Iris pigment epithelial cell (primary cell): ENCODE measurements around the gene SNX32.

Source experiments
- DNase-seq: peaks from one replicate; pipeline ENCODE4 v3.0.0-alpha.2; 2011; ENCODE audit warnings: low read depth

SNX32 gene

DNA sequence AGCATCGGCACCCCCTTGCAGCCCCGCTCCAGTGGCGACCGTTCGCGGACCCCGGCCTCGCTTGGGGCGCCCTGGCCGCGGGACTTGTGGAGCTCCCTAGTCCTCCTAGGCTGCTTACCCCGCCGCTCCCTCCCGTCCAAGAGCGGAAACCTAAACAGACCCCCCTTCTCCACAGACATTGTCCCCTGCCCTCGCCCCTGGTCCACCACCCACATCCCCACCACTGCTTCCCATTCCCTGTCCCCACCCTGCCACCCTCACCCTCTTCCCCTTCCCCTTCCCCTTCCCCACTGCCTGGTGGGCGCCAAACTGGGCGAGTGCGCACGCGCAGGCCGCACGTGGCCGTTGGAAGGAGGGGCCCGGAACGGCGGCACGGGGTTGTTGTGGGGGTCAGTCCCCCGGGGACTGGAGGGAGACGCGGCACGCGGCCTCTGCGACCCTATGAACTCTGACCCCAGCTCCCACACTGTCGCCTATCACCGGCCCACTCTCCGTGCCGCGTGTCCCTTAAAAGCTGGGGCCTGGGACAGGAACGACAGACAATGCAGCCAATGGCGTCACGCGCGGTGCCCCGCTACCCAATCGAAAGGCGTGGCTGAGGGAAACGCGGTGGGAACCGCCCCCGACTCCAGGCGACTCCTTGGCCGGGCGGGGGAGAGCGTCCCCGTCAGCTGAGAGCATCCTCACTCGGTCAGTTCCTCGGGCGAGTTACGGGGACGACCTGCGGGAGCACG, at the start of gene SNX32:
Gene SNX32 (plus strand): TSS at position 667 of the 734 bp plus-strand sequence. CDS start 103 bp downstream, outside the sequence.
- DNase-seq, result peak; percentile 90

DNA sequence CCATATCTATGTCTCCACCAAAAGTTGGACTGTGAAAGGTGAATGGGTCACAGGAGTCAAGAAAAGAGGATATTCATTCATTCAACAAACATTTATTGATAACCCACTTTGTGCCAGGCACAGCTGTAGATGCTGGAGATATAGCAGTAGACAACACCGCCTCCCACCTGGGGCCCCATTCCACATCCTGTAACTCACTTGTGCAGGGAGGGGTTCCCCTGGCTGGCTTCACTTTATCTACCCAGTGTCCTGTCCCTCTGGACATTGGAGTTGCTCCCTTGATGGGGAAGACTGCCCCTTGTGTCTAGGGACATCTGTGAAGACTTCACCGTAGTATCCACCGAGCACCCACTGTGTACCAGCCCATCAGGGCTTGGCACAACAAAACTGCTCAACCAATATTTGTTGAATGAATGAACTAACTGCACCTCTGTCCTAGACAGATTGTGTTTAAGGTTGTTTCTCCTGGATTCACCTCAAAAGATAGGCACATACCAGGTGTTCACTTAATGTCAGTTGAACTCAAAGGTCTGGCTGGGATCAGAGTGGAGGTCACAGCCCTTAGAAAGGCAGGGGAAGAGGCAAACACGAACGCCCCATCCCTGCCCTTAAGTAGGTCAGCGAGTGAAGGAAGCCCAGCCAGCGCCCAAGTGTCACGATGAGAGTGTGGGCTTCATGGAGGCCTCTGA, 48.3 kb upstream of the SNX32 start:
- DNase-seq, result no peak

DNA sequence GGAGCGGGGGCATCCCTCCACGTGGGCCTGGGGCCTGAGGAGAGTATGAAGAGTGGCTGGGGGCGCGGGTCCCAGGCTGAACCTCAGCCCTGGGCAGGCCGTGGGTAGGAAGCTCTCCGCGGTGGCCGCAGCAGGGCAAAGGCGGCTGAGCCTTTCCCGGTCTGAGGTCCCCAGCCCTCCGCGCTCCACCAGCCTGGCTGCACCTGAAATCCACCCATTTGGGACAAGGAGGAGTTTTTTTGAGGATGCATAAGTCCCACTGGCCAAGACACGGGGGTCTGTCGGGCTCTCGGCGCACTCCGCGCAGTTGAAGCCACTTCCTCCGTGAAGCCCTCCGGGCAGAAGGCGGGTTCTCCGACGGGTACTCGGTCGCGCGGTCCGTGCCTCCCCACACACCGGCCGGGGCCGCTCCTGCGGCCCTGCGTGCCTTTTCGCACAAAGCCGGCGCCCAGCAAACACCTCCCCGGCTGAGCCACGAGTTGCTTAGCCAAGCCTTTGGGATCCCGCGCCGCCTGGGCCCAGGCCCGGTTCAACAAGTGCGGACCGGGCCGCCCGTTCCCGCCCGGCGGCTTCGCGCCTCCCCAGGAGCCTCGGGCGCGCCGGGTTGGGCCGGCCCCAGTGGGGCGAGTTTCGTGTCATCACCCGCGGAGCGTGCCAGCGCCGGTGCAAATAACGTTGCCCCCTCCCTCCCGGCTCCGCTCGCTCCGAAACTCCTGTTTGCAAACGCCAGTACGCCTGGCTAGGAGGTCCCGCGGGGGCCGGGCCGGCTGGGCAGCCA, 47.6 kb upstream of the SNX32 start:
- DNase-seq, result no peak

DNA sequence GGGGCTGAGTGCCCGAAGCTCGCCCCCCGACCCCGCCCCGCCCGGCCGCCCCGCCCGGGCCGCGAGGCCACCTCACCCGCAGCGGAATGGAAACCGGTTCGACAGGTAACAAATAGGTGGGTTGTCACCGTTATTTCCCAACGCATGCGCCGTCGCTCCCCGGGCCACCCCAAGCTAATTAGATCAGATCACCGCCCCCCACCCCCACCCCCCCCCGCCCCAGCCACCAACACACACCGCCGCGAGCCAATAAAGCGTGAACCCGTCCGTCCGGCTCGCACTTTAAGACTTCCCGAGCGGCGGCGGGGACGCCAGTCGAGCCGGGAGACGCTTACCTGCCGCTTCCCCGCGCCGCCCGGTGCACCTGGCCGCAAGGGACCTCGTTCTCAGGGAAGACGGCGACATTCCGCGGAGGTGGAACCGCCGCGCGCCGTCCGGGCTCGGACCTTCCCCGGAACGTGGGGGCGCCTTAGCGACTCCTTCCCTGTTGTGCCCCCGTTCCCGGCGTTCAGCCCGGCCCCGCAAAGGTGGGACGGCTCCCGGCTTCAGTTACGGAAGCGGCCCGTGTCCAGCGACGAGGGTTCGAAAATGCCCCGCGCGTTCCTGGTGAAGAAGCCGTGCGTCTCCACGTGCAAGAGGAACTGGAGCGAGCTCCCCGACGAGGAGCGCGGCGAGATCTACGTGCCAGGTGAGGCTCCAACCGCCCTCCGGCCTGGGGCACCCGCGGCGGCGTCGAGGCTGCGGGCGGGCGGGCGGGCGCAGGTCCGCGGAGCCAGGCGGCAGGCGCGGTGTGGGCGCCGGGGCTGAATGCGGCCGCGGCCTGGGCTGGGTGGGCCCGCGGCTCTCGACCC, 46.8 kb upstream of the SNX32 start, which contains the start of gene OVOL1:
Gene OVOL1 (plus strand): TSS at position 278 of the 851 bp plus-strand sequence. CDS start 311 bp downstream, at position 589.
- DNase-seq, result no peak

DNA sequence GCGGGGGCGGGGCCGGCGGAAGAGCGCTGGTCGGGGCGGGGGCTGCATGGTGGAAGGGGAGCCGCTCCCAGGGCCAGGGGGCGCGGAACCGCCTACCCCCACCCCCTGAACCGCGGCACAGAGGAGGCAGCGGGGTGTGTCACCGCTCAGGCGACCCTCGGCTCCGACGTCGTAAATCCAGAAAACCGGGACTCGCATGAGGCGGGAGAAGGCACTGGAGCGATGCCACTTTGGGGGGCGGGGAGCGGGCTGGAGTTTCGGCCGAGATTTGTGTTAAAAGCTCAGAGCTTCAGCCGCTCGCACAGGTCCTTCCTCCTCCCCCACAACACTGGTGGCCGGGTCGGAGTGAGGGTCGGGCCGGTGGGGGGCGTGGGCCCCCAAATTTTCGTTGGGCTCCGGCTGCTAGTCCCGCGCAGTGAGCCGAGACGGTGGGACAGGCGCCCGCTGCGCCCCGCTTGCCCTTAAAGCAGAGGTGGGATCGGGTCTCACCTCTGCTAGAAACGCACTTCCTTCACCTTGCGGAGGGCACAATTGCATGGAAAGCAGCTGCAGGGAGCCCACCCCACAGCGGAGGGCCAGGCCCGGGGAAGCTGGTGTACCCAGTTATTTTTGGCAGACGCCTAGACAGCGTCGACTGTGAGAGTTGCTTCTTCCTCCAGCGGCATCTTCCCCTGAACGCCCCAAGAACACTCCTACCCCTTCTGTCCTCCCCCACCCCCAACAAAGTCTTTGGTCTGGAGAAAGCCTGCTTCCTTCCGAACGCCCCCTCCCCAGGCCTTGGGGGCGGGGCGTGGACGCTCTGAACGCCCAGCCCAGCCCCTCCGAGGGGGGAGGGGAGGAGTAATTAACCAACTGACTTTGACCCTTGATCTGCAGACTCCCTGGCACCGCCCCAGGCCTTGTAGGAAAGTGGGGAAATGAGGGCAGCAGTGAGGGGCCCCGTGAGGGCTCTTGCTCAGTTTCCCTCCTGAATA, 45.8 kb upstream of the SNX32 start:
- DNase-seq, result no peak

DNA sequence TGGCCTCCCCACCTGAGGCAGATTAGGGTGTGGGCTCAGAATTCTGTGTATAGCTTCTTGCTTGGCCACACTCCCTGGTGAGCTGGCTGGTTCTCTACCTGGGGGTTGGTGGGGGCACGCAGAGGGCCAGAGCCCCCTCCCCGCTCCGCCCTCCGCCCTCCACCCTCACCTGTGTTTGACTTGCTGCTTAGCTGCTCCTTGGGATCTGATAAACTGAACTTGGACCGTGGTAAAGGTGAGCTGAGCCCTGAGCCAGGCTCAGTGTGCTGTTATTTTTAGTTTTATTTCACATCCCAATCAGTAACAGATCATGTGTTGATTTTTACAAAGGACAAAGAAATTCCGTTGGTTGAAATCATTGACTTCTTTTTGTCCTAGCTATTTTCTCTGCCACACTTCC, 44.9 kb upstream of the SNX32 start:
- no peak for DNase-seq

DNA sequence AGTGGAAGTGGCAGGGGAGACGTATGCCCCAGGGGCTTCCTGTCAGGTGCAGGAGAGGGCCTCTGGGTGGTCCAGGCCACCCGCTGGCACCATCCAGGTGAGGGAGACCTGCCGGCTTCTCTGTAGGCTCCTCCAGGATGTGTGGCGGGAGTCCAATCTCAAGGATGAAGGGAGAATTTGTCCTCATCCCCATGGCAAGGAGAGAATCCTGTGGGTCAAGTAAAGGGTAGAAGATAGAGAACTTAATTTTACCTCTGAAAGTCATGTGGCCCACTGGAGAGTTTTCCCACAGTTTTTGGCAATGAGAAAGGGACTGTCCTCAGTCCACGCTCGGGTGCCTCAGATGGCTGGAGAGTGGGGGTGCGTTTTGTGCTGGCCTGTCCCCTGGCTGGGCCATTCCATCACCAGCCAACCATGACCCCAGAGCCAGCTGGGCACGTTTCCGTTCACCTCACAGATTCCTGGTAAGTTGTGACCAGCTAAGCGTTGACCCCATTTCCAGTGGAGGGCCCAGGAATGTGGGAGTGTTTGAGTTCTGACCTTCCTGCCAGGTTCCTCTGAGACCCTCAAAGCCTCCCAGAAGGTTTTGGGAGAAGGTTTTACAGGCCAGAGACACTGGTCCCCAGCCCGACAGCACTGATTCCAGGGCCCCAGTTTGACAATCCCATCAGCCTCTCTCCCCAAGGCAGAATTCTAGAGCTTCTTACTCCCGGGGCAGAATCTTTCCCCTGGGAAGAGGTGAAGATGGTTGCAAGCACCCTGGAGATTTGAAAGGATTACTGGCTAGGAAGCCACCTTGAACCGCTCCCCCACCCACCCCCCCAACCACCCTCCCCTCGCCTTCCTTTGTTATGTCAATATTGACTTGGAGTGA, 44.3 kb upstream of the SNX32 start:
- DNase-seq, result no peak

DNA sequence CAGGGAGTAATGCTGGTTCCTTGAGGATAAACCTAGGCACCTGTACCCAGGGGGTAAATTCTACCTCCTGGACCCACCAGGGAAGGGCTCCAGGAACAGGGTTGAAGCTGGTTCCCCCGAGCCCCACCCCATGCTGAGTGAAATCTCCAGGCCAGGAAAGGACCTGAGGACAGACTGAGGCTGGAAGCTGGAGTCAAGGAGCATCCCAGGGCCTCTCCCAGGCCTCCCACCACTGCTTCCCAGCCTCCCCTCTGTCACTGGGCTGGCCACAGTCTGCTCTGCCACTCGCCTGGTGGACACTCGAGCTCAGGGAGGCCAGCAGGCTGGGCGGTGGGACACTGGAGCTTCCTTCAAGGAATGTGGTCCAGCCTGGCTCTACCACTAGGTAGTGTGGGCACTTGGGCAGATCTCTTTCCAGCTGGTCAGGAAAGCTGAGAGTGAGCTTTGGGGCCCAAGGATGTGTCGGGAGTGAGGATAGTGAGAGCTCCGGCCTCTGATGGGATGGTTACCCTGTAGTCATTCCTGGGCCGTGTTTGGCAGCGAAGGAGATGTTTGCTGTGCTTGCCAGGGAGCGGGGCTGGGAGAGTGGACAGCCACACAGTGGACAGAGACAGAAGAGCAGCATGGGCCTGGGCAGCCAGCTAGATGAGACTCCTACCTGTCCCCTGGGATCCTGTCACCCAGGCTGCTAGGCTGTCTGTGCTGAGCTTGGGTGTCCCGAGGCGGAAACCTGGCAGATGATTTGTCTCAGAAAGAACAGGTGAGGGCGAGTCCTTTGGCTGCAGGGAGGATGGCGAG, 43.5 kb upstream of the SNX32 start:
- no peak for DNase-seq

DNA sequence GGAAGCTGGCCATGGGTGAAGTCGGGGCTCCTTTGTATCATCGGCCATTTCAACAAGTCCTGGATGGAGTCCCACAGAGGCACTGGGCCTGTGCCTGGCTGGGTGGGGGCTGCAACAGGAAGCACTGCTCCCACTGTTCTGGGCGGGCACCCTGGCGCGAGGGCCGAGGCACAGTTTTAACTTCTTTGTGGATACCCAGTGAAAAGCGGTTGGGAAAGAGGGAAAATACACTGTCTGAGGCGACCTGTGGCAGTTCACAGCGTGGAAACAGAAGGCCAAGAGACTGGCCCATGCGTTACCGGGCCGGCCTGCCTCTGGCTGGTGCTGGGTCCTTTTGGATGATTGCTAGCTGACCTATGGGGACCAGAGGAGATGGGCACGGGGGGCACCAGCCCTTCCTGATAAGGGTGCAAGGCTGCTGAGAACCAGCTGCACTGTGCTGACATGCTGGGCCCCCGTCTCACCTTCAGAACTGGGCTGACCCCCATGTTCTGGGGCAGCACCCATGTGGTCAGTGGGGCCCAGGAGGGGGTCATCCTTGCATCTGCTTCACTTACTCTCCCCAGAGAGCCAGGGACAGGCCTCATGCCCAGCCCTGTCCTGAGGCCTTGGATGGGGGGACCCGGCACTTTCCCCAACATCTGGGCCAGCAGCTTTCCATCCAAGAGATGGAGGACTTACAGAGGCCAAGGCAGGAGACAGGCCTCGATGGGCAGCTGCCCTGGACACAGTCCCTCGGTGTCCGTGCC, 42.7 kb upstream of the SNX32 start:
- no peak for DNase-seq

DNA sequence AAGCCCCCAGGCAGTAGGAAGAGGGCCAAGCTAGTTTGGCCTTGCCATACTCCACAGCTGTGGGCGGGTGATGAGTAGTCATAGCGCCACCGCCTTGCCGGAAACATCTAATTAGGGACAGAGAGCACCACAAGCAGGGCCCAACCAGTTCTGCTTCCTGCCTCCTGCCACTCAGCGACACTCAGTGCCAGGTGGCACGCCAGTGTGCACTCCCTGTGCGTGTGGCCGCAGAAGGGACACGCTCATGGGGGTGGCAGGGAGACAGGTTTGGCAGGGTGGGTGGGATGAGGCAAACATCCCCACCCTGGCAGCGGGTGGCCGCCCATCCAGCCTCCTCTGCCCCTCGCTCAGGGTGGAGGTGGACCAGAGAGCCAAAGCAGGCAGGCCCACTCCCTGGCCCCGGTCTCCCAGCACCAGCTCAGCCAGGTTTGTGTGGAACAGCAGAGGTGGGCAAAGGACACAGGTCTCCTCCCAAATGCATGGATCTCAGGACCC, 42.0 kb upstream of the SNX32 start:
- no peak for DNase-seq

DNA sequence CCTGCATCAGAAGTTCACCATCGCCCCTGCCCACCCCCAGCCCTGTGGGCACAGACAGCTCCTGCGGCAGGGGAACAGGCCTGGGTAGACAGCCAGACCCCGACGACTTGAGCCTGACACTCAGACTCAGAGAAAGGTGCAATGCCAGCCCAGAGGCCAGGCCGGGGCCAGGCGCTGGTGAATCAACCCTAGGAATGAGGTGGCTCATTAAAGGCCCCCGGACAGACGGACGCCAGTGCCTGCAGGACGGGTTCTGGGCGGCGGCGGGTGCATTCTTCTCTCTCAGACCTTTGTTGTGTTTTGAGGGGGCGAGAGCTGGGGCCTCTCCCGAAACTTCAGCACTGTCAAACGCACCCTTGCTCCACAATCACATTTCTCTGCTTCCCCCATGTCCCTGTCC, 41.3 kb upstream of the SNX32 start:
- no peak for DNase-seq

DNA sequence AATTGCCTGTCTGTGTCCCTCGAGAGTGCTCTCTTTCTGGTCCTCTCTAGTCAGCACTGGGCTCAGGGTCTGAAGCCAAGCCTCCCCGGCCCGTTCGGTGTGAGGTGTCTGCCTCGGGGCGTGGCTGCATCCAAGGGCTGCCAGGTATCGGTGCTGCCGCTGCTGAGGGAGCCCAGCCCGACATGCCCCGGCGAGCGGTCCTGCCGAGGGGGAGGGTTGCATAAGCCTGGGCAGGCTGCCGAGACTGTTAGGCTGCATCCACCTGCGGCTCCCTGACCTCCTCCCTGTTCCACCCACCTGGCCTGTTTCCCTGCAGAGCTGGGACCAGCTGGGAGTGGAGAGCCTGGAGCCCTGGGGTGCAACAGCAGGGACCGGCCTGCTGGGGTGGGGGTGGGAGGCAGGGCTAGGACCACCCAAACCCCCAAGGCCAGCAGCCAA, 40.6 kb upstream of the SNX32 start:
- no peak for DNase-seq

DNA sequence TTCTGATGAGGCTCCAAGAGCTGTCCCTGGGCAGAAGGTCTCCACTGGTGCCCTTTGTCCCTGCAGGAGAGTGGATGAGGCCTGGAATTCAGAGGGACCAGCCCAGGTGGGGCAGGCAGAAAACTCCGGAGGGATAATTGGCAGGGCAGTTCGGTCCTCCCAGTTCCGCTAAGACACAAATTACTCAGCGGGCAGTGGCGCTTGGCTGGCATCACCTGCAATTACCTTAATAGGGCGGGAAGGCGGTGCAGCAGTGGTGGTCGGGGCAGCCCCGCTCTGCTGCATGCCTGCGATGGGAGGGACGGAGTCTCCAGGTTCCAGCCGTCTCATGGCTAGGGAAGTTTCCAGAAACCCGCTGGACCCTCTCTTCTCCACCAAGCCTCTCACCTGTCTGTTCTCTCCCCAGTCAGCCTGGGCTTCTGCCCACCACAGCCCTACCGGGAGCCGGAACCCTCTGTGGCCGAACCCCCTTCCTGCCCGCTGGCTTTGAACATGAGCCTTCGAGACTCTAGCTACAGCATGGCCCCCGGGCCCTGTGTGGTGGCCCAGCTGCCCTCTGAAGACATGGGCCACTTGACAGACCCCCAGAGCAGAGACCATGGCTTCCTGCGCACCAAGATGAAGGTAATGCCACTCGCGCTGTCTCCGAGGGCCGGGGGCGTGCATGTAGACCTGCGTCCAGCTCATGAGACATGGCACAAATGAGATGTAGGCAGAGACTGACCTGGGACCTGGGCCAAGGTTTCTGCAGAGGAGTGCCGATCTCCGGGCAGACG, 40.0 kb upstream of the SNX32 start:
- DNase-seq, result no peak

DNA sequence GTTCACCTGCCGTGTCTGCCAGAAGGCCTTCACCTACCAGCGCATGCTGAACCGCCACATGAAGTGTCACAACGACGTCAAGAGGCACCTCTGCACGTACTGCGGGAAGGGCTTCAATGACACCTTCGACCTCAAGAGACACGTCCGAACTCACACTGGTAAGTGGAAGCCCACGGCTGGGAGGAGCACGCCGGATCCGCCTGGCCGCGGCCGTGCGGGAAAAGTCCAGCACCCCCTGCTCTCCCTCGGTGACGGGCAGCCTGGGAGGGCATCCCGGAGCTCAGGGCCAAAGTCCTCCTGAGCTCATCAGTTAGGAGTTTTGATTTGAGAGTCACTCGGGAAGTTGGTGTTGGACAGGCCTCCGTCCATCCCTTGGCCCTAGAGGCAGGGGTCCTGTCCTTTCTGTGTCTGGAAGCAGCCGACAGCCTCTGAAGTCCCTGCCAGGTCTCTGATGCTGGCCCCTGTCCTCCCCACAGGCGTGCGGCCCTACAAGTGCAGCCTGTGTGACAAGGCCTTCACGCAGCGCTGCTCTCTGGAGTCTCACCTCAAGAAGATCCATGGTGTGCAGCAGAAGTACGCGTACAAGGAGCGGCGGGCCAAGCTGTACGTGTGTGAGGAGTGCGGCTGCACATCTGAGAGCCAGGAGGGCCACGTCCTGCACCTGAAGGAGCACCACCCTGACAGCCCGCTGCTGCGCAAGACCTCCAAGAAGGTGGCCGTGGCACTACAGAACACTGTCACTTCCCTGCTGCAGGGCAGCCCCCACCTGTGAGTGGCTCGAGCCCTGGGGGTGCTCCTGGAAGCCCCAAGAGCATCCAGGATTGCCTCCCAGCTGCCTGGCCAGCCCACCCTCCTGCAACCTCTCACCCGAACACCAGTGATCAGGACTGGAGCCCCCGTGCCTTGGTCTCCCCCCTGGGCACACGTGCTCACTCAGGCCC, 38.9 kb upstream of the SNX32 start:
- no peak for DNase-seq

DNA sequence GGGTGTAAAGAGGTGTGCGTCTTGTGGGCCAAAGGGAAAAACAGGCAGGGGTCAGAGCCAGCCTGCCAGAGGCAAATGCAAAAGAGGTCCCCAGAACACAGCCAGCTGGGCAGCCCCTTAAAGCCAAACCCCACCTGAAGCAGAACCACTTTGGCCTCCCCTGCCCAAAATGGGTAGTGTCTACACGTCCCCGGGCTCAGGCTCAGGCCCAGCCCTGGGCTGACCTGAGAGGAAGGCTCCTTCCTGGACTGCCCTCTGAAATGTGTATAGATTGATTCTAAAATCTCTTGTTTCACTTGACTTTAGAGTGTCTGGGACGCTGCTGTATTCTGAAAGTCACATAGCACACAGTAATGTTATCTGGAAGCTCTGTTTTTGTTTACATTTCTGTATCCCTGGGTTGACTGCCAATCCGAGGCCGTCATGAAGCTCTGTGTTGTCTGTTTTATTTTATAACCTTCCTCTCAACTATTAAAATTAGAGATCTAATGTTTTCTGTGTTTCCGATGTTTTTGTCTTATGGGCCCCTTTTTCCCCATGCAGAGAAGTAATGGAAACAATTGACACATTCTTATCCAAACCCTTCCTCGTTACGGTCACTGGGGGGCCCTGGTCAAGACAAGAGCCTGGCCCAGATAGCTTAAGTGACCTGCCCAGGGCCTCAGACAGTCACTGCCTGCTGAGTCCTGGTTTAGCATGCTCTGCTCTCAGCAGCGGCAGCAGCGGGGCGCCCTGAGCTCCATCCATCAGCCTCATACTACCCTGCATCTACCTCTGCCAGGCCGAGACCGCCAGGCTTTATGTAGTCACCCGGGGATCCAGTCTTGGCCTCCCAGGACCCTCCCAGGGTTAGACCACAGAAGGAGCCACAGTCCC, 36.8 kb upstream of the SNX32 start:
- peak; percentile 16 for DNase-seq
